Hematopoietic multipotent progenitor cell treated with erythropoietin and hydrocortisone succinate and interleukin-3 and kit ligand, for 15 days (in vitro differentiated cells): Measurements from ENCODE around the gene MICALL1.

Source experiments
- DNase-seq: peaks from one replicate; pipeline ENCODE4 v3.0.0-alpha.2; 2015; ENCODE audit warnings: low spot score

MICALL1 gene

GRCh38 chr22:37982938-37983859, 77.1 kb downstream of the MICALL1 start:
- DNase-seq = no peak

- DNase-seq = no peak
Observed at GRCh38 chr22:37983860-37984791, 78.0 kb downstream of the MICALL1 start, which contains the start of gene SOX10. TSS of gene SOX10 (minus strand) at chr22:37984555. CDS start at chr22:37983784, 771 bp downstream.

- DNase-seq = no peak
Observed at GRCh38 chr22:37985050-37985585, 79.0 kb downstream of the MICALL1 start.

GRCh38 chr22:37985751-37986281, 79.7 kb downstream of the MICALL1 start:
- no peak for DNase-seq

GRCh38 chr22:37986371-37986770, 80.3 kb downstream of the MICALL1 start:
- no peak for DNase-seq

GRCh38 chr22:37989146-37990045, 83.3 kb downstream of the MICALL1 start:
- DNase-seq = no peak

GRCh38 chr22:37990301-37990700, 84.2 kb downstream of the MICALL1 start:
- DNase-seq = no peak

GRCh38 chr22:37990862-37991261, 84.8 kb downstream of the MICALL1 start:
- DNase-seq = no peak

- no peak for DNase-seq
Observed at GRCh38 chr22:37991731-37992442, 85.8 kb downstream of the MICALL1 start.
